H1 (cell line): ENCODE results near the gene RELCH. TPM values are rescaled to one million over a fixed set of nuclear protein-coding genes. Genes with fewer than 3 reads are reported as not detected.

ENCODE experiments used
- BCL11A ChIP-seq, 2 experiments: IDR thresholded peaks; one replicate each; pipeline ENCODE4 v1.6.1; 2011; ENCODE audit warnings: low read depth in 2 of 2, low read length in 2 of 2, mild to moderate bottlenecking in 2 of 2
- CHD7 ChIP-seq: fragments of 300-600 bp; sonication (generic); IDR thresholded peaks from 2 replicates; pipeline ENCODE4 v1.7.1; 2012; ENCODE audit warnings: low read length, moderate library complexity, mild to moderate bottlenecking, inconsistent platforms; ENCODE audit not compliant: insufficient replicate concordance
- EGR1 ChIP-seq: IDR thresholded peaks from 2 replicates; pipeline ENCODE4 v1.6.1; 2011; ENCODE audit warnings: low read depth, low read length, borderline replicate concordance
- FOSL1 ChIP-seq: IDR thresholded peaks from 2 replicates; pipeline ENCODE4 v1.6.1; 2011; ENCODE audit warnings: mild to moderate bottlenecking, low read depth, low read length, moderate library complexity; ENCODE audit not compliant: insufficient read depth
- HDAC6 ChIP-seq: IDR thresholded peaks from one replicate; pipeline ENCODE4 v1.7.1; 2012; ENCODE audit warnings: low read depth, mild to moderate bottlenecking, inconsistent platforms, low read length, moderate library complexity
- NANOG ChIP-seq: IDR thresholded peaks from 2 replicates; pipeline ENCODE4 v1.6.1; 2011; ENCODE audit warnings: low read length, low read depth, mild to moderate bottlenecking, inconsistent platforms; ENCODE audit not compliant: insufficient read depth, poor library complexity, severe bottlenecking
- RBBP5 ChIP-seq: IDR thresholded peaks from 2 replicates; pipeline ENCODE4 v1.7.1; 2012; ENCODE audit warnings: low read depth, mild to moderate bottlenecking, inconsistent platforms, low read length, moderate library complexity, borderline replicate concordance
- SAP30 ChIP-seq: fragments of 300-600 bp; sonication (generic); IDR thresholded peaks from 2 replicates; pipeline ENCODE4 v1.7.1; 2012; ENCODE audit warnings: low read length, moderate library complexity, mild to moderate bottlenecking, inconsistent platforms; ENCODE audit not compliant: insufficient read depth, insufficient replicate concordance
- SIRT6 ChIP-seq: IDR thresholded peaks from one replicate; pipeline ENCODE4 v1.7.1; 2012; ENCODE audit warnings: low read length, inconsistent platforms
- SUZ12 ChIP-seq: fragments of 200-600 bp; sonication (generic); IDR thresholded peaks from 2 replicates; pipeline ENCODE4 v1.6.1; 2012; ENCODE audit warnings: mild to moderate bottlenecking, inconsistent platforms, low read length, moderate library complexity, mixed read lengths
- polyA plus RNA-seq, 7 experiments: library from polyadenylated mRNA; depleted of rRNA in 3 of 7; stranded (reverse) in 5 of 7; unstranded in 2 of 7; fragments of >200 nt in 5 of 7; fragments of 200-250 nt in 2 of 7; gene quantifications; 1 replicate in 5 of 7; 2 replicates in 1 of 7; 4 replicates in 1 of 7; pipeline versions ENCODE4 v1.2.1 to v1.2.3, GENCODE V29; 2011 to 2013; ENCODE audit warnings: missing spikeins in 2 of 7, mixed read lengths in 2 of 7
- total RNA-seq: library from RNA; stranded (reverse); fragmentation: NEBNext Ultra II Directional; extraction: Animal tissue kit (Norgen Biotek cat#: 25700); gene quantifications from 2 replicates; pipeline ENCODE4 v1.2.1, GENCODE V29; 2021

The RELCH gene
- total and polyA plus RNA-seq, 2 of the 8 experiments (the other 6 are each of a cell fraction or from before 2014, with no cell fraction given) = 7.3 to 26.9 TPM

GRCh38 chr18:62335494-62335893 lies 148.4 kb downstream of the RELCH start (continued):
- TF ChIP-seq CHD7 (no peak), FOSL1 (no peak), EGR1 (no peak), SIRT6 (no peak), HDAC6 (no peak), BCL11A (IDR thresholded peaks at IDR 0.05; ENCODE audit: low read depth in 2 of 2, low read length in 2 of 2) (no peak), SAP30 (no peak), SUZ12 (no peak), NANOG (no peak), RBBP5 (no peak)
